RKO (cell line): ENCODE measurements around the gene GID4.

Experiments
- DNase-seq: peaks from one replicate; pipeline ENCODE4 v3.0.0-alpha.2; 2016; ENCODE audit warnings: low spot score

GID4 gene

DNA sequence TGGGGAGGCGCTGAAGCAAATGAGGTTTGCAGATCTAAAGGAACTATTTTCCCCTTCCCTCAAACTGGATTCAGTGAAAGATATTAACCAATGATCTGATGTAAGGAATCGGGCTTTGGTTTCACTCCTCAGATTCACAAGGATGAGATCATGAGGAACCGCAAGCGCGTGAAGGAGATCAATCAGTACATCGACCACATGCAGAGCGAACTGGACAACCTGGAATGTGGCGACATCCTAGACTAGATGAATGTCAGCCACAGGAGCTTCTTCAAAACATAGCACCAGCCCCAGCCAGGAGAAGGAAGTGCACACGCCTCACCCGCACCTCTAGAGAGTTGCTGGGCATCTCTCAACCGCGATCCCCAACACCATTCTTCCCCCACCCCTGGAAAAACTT is 22.8 kb upstream of the GID4 start:
- no peak for DNase-seq

DNA sequence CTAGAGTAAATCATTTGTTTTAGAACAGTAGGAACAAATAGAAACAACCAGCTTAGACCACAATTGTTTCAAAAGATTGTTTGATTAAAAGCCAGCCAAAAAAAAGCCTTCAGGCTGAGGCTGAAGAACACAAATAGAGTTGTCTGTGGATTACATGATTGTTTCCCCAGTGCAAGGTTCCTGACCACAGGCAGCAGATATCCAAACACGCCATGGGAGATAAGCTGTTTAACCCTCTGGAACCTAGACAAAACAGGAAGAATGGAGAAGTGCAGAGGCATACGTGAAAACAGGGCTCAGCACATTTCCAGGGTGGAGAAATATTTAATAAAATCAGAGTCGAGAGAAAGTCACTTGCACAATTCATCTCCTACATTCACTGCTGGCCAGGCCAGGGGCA is 21.2 kb upstream of the GID4 start:
- DNase-seq: no peak

DNA sequence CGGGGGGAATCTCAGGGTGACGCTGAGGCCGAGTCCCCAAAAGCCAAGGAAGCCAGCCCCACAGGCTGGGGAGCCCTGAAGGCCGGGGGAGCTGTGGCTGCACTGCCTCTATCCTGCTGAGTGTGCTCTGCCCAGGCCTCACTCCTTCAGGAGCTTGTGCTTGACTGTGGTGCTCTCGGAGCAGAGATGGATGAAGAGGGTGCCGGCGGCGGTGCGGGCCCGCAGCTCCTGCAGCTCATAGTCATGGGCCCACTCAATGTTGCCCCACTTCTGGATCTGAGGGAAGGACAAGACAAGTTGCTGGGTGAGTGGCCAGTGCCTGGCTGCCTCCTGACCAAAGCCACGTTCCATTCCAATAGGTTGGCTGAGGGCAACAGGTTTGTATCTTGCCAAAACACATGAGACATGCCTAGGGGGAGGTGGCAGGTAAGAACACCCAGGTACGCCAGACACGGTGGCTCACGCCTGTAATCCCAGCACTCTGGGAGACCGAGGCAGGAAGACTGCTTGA is 20.7 kb upstream of the GID4 start:
- no peak for DNase-seq

DNA sequence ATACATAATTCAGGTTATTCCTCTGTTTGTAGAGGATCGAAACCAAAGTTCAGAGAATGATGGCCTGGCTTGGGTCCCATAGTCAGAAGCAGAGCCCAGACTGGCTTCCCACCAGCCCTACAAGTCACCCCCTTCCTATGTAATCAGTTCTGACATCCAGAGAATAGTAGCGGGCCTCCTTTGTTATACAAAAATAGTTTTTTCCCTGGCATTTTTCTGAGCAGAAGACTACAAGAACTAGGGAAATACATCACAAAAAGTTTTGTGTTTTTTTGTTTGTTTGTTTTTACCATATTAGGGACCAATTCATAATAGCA is 19.4 kb upstream of the GID4 start:
- DNase-seq: no peak

DNA sequence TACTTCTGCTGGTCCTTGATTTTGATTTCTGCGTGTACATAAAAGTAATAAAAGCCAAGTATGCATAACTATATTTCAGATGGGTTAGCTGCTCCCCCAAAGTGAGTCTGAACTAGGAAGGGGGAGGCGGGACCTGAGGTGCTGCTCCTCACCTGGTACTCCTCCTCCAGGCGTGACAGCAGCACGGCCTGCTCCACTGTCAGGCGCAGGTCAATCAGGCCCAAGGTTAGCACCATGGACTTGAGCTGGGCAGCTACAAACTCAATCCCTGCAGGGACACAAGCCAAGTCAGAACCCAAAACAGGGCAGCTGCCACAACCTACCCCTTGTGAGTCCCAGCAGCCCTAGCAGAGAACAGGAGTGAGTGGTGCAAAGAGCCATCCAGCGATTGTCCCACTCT is 18.2 kb upstream of the GID4 start:
- no peak for DNase-seq

DNA sequence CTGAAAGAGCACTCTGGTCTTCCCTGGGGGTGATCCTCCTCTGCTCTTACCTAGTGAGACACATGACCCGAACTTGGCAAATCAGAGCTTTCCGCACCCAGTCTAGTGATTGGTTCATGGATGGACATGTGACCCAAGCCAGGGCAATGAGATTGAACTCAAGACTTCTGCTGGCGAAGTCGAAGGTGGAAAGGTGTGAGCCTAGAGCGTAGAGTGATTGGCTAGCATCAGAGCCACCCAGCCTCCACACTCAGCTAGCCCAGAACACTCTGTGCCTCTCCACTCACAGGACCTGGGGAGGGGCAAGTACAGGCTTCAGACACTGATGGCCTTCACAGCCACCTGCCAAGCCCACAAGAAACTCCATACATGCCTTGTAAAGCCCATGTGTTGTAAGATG is 17.8 kb upstream of the GID4 start:
- DNase-seq: no peak

DNA sequence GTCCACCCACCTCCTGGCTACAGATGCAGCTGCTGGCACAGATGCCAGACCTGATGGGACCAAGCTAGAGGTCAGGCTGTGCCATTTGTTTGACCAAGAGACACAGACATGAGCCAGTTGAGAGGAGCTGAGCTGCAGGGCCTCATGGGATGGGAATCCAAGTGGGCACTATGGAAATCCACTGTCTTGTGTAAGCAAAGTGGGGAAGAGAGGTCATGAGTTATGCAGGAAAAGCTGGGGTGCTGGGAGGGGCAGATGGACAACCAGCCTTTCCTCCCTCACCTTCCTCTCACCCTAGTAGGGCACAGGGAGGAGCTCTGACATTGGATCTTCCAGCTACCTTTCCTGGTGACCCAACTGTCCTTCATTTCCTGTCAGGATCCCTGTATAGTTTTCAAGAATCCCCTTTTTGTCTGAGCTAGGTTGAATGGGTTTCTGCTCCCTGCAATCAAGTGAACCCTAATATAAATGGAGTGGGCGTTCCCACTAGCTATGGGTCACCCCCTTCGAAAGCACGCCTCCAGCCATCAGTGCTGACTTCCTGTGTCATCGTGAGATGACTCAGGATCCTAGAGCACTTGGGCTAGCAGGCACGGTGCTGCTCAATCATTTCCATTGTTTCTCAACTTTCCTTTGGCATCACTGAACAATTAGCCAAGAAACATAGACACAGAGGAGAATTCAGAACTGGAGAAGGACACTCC is 13.8 kb upstream of the GID4 start:
- DNase-seq: peak; percentile 63

DNA sequence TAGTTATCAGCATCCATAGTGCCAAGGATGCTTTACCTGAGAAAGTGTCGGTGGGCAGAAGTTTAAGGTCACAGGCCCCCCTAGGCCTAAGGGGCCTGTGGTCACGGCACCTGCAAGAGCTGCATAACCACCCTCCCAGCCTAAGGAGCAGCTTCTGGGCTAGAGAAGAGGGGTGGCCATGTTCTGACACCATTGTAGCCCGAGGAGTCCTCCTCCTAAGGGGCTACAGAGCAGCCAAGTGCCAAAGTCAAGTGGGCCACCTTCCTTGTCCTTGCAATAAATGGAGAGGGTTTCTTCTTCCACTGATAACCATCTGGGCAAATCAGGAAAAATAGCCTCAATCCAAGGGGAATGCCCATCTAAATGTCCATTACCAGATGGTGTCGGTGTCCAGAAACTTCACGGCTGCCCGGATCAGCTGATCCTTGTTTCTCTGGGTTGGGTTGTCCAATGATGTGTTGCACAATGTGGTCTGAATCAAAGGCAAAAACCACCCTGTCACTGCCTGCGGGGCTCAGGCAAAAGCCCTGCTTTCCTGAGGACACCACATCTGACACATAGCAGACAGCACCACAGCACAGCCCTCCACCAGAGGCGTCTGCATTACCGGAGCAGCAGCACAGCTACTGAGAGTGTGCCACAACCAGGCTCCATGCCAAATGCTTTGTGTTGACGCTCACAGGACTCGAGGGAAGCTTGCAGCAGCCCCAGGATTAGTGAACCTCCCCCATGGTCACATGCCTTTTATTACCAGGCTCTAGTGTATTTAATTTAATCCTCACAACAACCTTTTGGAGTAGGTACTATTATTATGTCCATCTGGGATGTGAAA is 13.0 kb upstream of the GID4 start:
- DNase-seq: no peak

DNA sequence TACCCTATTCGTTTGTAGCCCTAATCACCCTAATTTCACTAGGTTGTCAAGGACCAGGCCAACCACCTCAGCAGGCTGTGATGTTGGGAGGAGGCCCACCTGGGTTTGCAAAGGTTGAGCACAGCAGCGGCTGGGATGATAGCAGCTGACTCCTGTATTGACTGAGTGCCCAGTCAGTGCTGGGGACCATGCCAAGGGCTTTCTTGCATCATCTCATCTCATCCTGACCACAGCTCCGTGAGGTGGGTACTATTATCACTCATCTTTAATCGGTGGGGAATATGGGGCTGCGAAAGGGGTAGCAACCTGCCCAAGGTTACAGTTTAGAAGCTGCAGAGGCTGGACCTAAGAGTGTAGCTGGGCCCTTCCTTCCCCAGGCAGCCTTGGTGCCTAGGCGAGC is 11.9 kb upstream of the GID4 start:
- no peak for DNase-seq

DNA sequence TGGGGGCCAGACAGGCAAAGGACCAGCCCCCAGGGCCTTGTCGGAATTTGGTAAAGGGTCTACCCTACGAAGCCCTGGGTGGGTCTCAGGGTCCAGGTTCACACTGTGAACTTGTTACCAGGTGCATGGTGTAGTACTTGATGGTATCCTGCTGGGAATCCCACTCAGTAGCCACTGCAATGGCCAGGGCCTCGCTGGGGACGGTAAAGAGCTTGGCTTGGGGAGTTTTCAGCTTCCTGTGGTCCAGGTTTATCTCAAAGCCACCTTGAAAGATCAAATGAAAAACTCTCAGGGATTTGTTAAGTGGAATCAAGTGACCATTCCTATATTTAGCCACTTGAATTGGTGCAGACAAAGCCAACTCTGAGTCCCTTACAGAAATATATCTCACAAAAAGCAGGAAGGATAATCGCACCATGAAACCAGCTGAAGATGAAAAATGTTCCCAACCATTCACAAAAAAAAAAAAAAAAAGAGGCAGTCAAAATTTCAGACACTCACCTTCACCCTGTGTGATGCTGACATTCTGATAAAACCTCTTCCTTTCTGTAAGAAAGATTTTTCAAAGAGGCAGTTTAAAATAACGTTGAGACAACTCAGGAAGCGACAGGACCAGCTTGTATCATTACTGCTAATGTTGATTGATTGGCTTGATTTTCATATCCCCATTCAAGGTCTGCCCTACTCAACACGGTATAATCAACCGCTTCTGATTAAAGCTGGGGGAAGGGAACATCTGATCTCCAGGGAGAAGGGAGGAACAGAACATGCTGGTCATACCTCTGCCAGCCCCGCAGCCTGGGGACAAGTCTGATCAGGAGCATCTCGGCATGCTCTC is 10.9 kb upstream of the GID4 start:
- no peak for DNase-seq

DNA sequence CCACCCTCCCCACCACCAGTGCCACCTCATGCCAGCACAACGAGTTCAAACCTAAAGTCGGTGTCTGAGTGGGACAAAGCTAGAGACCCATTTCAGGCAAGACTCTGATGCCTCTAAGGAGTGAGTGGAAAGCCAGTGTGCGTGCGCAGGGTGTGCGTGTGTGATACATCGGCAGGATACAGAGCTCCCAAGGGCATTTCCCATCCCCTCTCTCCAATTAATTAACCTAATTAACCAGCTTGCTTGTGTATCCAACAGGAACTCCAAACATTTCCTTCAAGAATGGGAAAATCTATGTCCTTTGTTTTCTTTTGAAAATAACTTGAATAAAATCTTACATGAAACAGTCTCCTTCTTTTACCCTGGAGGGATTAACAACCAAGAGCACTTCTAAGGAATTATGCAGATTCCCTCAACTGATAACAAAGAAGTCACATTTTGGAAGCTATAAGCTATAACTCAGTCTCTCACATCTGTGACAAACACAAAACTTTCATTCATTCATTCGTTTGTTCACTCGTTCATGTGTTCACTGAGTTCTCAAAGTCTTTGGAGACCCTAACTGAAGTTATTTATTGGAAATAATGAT is 10.2 kb upstream of the GID4 start:
- no peak for DNase-seq

DNA sequence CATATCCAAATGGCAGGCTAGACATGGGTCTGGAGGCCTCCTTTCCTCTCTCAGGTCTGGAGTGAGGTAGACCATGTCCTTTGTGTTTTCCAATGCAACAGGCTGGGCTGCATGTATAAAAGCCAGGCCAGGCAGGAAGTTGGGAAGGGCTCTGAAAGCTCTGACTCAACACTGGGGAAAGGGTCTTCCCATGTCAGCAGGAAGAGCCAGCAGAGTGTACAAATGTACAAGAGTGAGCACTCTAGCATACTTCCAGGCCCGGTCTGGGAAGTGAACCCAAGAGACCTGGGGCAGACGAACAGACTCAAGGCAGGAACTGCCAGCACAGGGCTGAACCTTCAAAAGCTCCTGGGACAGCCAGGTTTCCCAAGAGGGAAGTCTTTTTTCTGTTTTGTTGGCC is 7.3 kb upstream of the GID4 start:
- no peak for DNase-seq

DNA sequence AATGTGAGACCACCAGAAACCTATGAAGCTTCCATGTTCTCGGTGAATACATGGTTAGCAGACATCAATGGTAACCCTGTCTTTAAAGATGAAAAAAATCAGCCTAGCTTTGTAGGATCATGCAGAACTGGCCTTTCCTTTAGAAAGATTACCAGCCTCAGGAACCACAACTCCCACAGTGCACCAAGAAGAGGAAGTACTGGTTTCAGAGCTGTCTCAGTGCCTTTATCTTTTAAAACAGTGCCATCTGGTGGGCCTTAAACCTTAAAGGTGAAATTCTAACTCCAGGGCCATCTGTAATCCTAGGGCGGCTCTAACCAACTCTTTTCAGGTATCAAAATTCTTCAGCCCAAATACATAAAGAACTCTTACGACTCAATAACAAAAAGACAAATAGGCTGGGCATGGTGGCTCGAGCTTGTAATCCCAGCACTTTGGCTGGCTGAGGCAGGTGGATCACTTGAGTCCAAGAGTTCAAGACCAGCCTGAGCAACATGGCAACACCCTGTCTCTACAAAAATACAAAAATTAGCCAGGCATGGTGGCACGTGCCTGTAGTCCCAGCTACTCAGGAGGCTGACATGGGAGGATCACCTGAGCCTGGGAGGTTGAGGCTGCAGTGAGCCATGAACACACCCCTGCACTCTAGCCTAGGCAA is 5.6 kb upstream of the GID4 start:
- peak; percentile 92 for DNase-seq

DNA sequence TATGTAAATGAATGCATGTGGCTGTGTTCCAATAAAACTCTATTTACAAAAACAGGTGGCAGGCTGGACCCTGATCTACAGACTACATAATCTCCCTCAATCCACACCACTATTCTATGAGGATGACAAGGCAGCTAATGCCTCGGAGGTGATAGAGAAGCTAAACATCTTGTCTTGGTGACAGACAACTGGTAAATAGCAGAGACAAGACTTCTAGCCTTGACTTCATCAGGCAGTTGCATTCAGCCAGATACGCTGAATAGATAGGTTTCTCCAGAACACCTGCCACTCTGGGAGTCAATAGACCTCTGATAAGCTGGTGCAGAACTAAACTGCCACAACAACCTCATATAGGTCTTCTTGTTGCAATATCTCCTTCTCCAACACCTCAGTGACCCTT is 3.5 kb upstream of the GID4 start:
- no peak for DNase-seq

DNA sequence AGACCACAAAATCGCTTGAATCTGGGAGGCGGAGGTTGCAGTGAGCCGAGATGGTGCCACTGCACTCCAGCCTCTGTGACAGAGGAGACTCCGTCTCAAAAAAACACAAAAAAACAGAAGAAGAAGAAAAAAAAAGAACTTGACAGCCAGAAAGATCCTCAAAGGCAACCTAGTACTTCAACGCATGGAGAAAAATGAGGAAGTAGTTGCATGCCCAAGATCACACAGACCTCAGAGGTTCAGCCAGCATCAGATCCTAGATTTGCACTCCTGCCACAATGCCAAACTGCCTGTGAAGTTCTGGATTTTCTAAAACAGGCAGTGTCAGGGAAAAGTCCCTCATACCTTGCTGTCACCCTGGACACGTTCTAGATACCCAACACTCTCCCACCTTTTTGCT is 1.7 kb upstream of the GID4 start:
- no peak for DNase-seq

DNA sequence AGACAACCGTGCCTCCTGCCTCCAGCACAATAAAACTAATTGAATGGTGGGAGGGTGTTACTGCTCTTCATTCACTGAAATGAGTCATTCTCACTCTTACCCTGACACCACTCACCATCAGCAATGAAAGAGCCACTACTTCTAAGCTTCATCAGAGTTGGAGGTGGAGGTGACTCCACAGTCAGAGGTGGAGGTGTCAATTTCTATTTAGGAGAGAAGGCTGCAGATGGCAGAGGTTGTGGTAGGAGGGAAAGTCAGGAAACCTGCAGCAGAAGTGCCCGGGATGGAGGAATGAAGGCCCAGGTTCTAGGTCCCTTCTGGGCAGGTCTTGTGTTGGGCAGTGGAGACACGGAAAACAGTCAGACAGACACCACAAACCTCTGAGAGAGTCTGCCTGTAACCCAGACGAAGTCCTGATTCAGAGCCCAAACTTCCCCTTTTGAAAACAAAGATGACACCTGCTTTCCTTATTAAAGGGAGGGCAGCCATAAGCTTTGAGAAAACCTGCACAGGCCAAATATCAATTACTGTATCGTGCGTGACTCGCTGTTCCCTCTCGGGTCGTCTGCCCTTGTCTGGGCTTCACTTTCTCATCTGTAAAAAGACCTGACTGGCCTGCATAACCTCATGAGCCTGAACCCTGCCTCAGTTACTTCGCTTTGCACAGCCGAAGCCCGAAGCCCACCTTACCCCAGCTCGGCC is 908 bp upstream of the GID4 start:
- peak; percentile 55 for DNase-seq

DNA sequence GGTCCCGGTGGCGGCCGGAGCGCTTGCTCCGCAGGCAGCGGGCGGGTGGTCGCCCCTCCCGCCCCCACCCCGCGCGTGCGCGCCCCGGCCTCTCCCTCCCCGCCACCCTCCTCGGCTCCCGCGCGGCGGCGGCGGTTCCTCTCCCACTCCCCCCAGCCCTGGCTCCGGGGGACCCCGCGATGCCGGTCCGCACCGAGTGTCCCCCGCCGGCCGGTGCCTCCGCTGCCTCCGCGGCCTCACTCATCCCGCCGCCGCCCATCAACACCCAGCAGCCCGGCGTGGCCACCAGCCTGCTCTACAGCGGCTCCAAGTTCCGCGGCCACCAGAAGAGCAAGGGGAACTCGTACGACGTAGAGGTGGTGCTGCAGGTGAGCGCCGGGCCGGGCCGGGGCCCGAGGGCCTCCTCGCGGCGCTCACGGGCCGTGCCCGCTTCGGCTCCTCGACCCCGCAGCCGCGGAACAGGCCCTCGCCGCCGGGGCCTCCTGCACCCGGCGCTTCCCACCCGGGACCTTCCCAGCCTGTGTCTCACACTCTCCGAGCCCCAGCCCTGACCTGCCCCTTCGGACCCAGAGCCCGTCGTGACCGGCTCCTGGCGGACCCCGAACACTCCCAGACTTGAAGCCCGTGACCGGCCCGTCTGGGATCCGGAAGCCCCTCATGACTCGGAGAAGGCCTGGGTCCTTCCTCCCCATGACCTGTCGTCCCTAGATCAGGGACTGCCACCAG is 490 bp downstream of the GID4 start:
- peak; percentile 30 for DNase-seq

DNA sequence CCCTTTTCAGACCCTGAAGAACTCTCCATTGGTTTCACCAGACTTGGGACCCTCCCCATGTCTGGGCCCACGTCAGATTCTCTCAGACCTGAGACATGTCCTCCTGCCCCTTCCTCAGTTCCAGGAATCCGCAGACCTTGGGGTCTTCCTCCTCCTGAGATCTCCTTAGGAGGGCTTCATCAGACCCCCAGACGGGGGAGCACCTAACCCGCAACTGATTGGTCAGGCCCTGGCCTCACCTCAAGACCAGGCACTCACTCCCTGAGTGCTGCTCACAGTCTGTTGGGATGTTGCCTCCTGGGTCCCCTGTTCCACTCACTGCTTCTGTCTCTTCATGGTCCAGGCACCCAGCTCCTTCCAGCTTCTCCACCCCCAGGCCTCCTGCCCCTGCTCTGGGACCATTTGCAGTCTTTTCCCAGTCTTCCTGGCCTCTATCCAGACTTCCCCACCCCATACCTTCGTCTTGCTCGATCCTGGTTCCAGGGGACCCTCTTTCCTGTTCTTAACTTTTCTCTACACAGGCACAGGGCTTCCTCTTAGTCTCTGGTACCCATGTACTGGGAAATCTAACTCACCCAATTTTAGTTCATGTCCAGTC is 1.2 kb downstream of the GID4 start:
- DNase-seq: peak; percentile 20

DNA sequence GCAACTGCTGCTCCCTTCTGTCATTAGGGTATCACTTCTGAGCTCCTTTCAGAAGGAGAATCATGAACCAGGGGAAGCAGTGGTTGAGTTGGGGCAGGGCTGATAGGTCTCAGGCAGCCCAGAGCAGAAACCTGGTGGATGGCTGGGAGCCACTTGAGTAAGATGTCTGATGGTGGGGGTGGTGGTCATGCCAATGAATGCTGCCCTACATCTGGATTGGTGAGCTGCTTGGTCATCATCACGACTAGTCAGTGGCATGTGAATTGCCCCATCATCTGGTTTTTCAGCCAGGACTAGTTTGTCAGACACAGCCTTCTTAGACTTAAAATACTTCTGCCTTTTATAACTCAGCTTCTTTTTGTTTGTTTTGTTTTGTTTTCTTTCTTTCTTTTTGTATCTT is 2.6 kb downstream of the GID4 start:
- DNase-seq: peak; percentile 71

DNA sequence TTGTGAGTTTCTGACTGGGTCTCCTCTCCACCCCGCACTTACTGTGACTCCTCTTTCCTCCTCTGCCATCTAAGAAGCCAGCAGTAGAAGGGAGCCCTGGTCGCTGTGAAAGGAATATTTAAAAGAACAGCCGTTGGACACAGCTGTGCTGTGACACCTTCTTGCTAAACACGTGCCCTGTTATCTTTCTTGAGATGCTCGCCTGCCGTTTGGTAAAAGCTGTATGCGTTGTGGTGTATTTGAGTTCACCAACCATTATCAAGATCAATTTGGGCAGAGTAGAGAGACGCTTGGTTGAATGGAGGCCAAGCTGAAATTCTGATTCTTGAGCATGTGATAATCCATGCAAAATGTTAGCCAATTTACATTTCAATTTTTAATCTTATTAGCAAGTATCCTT is 3.8 kb downstream of the GID4 start:
- DNase-seq: no peak
